ACHN (cell line): ENCODE measurements around the gene MAPKAPK2.

ENCODE experiments used
- DNase-seq: peaks from one replicate; pipeline ENCODE4 v3.0.0-alpha.2; 2015
- in situ Hi-C: cut with HindIII; loops from 2 replicates; pipeline ENCODE4 v1.10.0; 2017; ENCODE audit warnings: low sequenced_read_pairs, low pct_ligation_motif_present, low pct_unique_long_range_greater_than_20kb

The MAPKAPK2 gene

DNA sequence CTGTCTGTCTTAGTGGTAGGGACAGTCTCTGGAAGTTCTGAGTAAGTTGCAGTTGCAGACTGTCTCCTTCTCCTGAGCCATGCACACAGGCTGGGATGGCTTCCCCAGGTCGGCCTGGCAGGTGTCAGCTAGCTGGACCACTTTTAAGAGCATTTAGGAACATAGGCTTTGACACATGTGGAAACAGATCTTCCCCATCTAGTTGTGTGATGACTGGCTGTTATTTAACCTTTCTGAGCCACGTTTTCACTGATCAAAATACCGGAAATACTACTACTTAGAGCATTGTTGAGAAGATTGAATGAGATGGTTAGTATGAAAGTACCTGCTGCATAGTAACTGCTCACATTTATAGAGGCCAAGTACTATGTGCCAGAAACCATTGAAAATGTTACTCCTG is 6.2 kb upstream of the MAPKAPK2 start:
- in situ Hi-C loops, result no loop called here

DNA sequence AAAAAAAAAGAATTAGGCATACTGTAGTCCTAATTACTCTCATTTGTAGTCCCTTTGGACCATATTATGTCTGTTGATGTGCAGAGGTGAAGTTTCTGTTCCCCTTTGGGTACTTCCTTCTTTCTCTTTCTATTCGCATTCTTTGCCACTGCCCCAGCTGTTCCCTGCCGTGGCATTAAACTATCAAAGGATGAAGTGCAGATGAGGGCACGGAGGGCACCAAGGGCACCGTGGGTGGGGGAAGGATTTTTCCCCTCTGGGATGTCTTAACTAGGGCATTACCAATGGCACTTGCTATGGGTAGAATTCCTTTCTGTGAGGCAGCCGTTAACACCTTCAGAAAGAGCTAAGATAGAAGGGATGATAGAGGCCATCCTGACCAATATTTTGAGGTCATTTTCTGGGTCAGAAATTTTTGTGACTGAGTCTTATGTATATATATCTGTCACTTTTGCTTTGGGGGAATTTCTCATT is 4.9 kb upstream of the MAPKAPK2 start:
- DNase-seq, result no peak
- in situ Hi-C loops, result no loop called here

More for the DNA sequence above, 6.2 kb upstream of the MAPKAPK2 start:
- DNase-seq, result no peak

DNA sequence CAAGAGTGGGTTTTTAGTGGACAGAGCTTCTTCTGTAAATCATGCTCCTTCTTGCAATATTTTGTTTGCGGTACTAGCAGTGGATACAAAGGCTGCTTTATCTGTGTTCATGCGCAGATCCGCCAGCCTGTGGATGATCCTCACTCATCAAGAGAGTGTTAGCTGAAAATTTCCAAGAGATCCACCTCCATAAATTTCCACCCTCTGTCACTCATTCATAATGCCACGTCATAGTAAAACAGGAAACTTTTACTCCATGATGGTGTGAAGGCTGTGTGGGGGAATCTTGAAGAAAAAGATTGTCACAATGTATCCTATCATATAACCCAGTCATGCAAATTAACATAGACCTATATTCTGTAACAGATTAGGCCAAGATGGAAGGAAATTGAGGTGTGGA is 4.4 kb upstream of the MAPKAPK2 start:
- in situ Hi-C loops, result no loop called here
- no peak for DNase-seq

DNA sequence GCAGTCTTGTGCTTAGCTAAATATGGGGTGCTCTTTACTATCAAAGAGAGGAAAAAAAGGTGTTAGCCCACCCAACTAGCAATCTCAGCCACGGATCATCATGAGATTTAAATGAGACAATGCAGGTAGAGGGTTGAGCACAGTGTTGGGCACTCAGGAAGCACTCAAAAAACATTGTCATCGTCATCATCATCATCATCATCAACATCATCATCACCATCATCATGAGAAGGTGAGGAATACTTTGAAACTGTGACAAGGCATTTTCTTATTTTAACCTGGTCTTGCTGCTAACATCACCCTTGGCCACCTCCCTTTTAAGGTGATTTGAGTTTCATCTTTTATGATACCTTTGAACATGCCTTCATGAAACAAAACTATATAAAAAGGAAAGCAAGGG is 3.3 kb upstream of the MAPKAPK2 start:
- in situ Hi-C loops, result no loop called here
- DNase-seq, result no peak

DNA sequence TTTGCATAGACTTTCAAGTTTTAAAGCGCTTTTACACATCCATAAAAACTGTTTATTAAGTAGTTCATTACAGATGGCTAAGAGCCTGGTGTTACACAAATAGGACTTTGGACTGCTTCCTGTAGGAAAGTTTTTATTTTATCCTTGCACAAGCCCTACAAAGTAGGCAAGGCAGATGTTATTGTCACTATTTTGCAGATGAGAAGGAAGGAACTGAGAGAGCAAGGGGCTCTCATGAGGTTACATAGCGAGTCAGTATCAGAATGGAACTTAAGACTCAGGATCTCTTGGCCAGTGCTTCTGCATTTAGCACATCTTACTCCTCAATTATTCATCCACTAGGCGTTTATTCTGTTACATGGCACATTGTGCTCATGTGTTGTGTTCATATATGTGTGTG is 2.6 kb upstream of the MAPKAPK2 start:
- in situ Hi-C loops, result no loop called here

DNA sequence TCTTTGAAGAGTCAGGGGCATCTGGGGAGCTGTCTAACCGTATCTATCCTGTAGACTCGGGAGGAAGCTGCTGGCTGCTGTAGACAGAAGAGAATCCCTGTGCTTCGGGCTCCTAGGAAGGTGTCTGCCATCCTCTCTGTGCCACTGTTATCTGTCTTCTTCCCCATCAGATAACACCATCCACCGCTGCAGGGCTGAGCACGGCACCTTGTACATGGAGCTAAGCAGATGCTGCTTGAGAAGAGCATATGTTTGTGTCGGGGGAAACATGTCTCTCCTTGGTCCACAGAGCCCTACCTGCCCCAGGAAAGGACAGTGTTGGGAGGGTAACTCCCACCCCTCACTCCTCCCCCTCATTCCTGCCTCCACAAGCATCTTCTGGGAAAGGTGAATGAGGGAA is 1.4 kb upstream of the MAPKAPK2 start:
- in situ Hi-C loops, result no loop called here
- DNase-seq, result no peak

More for the DNA sequence above, 2.6 kb upstream of the MAPKAPK2 start:
- no peak for DNase-seq

DNA sequence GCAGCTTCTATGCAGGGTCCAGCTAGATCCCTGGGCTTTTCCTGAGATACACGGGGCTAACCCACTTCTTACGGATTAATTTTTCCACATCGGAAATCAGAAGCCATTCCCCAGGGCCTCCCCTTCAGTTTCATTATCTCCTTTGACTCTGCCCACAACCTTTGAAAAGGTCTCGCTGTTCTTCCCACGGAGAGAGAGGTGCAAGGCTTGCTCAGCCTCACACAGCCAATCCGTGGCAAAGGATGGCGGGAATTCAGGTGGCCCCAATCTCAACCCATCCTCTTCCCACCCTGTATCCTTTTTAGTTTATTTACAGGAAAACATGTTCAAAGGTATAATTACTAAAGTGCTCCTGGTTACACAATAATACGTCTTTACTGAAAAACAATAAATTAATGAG is 702 bp upstream of the MAPKAPK2 start:
- no peak for DNase-seq
- in situ Hi-C loops, result no loop called here

DNA sequence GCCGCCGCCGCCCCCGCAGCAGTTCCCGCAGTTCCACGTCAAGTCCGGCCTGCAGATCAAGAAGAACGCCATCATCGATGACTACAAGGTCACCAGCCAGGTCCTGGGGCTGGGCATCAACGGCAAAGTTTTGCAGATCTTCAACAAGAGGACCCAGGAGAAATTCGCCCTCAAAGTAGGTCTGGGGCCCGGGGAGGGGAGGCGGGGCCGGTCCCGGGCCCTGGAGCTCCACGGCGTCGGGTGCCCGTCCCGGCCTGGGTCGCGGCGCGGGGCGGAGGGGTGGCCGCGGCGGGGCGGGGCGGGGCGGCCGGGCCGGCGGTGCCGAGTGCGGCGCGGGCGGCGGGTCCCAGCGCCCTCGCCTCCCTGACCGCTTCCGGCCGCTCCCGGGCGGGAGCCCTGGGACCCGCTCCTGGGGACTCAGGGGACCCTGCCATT is 646 bp downstream of the MAPKAPK2 start:
- in situ Hi-C loops, result no loop called here
- no peak for DNase-seq

DNA sequence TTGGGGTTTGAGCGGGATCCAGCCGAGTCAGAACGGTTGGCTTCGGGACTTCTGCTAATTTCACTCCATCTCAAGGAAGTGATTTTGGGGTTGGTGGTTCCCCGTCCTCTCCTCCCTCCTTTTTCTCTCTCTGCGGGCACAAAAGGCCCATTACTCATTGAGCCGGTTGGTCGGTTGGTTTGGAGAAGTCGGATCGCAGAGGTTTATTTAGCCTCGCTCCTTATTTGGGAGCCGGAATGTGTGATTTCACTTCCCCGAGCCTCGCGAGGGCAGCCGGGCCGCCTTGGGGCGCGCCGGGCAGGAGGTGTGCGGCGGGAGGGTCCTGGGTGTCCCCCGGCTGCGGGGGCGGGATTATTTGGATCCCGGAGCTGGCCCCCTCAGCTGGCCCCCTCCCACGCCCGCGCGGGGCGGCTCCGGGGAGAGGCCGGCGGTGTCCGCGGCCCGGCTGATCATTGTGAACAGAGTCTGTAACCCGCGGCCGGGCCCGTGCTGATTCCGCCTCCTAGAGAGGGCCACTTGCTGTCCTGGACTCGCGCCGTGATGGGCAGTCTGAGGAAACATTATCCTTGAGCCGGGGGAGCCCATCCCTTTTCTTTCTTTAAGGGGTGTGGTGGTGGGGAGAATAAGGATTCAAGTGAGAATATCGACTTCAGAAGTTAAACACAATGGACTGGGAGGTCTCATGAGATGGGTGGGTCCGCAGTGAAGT is 1.2 kb downstream of the MAPKAPK2 start:
- in situ Hi-C loops, result no loop called here
- peak; percentile 89 for DNase-seq

DNA sequence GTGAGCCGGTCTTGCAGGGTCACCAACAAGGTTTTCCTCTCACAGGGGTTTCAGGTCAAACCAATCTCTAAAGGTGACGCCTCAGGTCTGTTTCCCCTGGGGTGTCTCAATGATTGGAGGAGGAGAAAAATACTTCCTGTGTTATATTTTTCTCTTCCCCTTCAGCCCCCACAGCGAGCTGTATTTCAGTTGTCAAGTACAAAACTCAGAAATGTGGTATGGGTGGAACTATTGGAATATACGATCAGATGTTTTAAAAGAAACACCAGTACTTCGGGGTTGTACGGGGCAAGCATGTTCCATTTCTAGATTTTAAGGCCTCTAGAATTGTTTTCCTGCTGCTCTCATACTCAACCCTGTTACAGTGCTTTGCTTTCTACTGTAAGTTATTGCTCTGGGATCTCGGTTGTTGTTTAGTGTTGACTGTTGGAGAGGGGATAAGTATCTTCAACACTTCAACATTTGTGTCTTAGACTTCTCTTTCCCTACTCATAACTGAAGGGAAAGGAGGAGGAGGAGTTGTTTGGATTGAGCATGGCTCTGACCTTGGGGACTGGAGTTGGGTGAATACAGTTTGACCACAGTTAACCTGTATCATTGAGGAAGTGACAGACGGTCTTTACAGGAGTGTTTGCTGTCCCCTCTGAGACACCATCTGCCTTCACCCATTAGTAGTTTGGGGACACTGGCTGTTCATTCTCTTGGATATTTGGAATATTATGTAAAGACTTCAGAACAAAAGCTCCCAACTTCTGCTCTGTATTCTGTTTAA is 2.0 kb downstream of the MAPKAPK2 start:
- DNase-seq, result no peak
- in situ Hi-C loops, result no loop called here

DNA sequence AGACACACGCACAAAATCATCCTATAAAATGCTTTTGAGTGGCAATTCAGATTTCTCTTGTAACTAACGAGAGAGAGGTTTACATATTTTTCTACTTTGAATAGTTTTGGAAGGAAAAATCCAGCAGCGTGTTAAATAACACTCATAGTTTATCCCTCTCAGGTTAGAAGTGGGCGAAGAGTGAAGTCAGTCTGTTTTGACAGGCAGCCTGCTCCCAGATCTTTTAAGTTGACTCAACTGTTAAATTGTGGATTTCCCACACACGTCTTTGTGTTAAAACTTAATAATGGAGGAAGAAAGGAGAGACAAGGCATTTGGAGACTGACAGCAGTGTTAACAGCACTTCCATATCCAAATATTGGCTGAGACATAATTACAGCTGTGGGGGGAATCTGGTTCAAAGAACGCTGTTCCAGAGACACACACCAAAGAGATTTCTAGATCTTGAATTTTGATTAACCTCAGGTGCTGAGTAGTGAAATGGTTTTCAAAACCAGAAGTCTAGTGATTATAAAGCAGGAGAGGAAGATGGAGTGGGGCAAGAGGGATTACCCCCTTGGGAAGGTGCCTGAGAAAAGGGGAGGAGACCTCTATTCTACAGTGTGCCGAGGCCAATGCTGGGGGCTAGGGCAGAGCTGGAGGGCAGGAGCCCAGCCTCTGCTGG is 2.7 kb downstream of the MAPKAPK2 start:
- in situ Hi-C loops, result no loop called here
- no peak for DNase-seq

DNA sequence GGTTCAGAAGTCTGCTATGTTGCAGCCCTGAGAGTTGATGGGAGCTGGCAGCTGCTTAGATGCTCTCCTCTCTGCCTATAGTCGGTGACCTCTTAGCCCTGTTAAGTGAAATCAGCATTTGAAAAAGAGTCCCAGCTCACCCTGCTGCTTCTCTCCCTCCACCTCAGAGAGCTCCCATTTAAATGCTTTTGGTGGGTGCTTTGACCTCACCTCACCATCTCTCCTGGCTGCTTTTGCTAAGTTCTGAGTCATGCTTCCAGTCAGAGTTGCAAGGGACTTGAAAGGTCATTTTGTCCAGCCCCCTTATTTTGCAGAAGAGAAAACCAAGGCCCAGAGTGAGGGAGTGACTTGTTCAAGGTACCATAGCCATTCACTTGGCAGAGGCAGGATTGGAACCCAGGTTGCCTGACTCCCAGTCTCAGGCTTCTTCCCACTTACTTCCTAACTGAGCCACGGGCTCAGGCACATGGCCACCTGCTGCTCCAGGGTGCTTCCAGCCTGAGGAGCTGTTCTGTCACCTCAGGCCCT is 3.3 kb downstream of the MAPKAPK2 start:
- in situ Hi-C loops, result no loop called here

DNA sequence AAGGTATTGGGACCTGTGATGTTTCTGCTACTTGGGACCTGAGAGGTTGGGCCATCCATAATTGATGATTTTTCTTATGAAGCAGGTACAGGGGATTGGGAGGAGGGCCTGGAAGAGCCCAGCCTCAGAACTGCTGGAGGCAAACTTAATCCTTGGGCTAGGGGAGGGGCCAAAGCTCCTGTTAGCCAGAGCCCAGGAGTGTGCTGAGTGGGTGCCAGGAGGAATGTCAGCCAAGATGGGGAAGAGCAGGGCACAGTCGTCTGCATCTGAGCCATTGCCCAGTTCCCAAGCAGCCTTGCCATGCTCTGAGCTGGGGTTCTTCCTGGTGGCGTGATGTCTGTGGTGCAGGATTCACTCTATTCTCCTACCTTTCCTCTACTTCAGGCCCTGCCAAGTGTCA is 5.8 kb downstream of the MAPKAPK2 start:
- in situ Hi-C loops, result no loop called here
- DNase-seq, result no peak

More for the DNA sequence above, 3.3 kb downstream of the MAPKAPK2 start:
- peak; percentile 27 for DNase-seq

DNA sequence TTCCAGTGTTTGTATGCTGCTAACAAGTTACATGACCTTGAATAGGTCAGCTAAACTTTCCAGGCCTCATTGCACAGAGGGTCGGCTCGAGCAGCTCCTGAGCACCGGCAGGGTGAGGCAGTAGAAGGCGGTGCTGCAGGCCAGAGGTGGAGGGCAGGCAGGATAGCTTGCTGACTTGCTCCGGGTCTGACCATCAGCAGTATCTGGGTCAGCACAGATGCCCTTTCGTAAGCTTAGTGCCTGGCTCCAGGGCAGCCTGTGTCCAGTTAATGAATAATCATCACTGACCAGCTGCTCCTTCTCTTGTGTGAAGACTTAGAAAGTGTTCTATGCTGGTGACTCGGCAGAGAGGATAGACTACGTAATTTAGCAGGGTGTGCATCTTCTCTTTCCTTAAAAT is 6.9 kb downstream of the MAPKAPK2 start:
- peak; percentile 89 for DNase-seq
- in situ Hi-C loops, result no loop called here

DNA sequence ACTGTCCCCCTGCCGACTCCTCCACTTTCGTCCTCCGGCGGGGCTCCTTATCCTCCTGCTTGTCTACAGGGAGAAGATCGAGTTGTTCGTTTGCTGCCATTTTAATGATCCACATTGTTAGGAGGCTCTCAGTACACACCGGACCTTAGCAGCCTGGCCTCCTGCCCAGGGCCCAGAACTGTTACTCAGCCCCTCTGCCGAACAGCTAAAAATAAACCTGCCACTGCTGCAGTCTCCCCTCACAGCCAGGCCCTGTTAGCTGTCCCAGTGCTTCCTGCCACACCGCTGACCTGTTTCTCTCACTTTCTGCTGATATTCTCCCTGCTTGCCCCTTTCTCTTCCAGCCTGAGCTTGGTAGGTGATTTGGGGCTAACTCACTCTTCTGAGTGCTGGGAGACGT is 8.3 kb downstream of the MAPKAPK2 start:
- in situ Hi-C loops, result no loop called here
- peak; percentile 32 for DNase-seq

DNA sequence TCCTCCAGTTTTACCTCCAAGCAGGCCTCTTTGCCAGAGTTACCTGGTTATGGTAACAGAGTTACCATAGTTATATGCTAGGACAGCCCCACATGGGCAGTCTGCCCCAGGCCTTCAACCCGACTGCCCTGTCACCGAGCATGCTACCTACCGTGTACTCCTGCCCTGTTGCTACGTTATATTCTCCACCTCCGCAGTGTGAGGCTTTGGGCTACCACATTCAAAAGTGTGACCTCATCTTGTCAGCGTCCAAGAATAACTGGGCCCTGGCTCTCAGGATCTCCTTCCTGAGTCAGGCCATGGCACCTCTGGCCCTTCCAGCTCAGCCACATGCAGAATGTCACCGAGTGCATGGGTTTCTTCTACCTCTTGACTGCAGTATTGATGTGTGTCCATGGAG is 8.9 kb downstream of the MAPKAPK2 start:
- in situ Hi-C loops, result no loop called here

DNA sequence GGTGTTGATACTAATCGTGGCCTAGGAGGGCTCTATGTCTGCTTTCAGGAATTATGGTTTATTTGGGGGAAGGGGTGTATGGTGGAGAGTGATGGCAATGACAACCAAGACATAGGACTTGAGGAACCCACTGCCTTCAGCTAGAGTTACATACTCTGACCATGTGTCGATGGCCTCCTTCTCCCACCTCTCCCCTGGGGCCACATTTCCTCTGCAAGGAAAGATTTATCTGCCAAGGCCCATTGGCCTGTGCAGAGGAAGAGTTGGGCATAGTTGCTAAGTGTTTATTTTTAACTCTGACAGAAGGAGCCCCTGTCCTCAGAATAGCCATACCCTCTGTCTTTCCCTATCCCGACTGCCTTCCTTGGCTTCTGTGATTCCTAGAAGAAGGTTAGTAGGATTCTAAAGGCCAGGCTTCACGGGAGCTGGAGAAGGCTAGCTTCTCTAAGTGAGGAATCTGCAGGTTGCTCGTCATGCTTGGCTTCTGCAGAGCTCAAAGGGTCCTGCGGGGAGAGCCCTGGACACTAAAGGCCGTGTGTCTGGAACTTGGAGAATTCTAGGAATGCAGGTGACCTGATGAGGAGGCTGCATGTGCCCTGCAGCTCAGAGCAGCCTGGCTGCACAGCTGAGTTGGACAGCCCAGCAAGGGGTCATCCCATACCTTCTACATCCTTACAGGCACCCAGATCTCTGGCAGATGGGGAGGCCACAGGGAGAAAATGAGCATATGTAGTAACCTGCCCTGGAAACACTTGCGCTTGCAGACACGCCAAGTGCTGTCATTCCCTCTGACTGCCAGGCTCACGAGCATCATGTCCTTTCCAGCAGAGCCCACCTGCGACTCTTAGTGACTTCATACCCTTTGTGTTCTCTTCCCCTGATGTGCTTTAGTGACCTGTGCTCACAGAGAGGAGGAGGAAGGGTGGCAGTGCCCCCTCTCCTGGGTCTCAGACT is 9.7 kb downstream of the MAPKAPK2 start:
- in situ Hi-C loops, result no loop called here
- DNase-seq, result peak; percentile 82

More for the DNA sequence above, 8.9 kb downstream of the MAPKAPK2 start:
- no peak for DNase-seq

DNA sequence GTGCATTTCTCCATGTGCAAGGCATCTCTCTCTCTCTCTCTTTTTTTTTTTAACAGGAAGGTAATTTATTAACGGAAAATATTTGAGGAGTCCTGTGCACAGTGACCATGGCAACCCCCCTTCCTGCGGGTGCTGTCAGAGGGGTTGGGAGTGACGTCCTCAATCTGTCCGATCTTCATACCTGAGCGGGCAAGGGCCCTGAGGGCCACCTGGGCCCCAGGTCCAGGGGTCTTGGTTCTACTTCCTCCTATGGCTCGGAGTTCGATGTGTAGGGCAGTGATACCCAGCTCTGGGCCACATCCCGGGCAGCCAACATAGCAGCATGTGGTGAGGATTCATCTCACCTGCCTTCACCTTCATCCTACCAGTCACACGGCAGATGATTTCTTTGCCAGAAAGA is 11.0 kb downstream of the MAPKAPK2 start:
- no peak for DNase-seq
- in situ Hi-C loops, result no loop called here
